DND-41 (cell line): ENCODE results near the gene HLA-DOA.

Source experiments
- ATAC-seq: fragments of 200-7000 bp; cut with Tn5 transposase; 3 replicates; pipeline ENCODE4 v1.9.1; 2021; ENCODE audit warnings: low read depth; ENCODE audit not compliant: insufficient read depth
- DNase-seq: peaks from one replicate; pipeline ENCODE4 v3.0.0-alpha.2; 2020
- H2AFZ ChIP-seq: 2 replicates; pipeline ENCODE4 v1.6.0; 2012; ENCODE audit warnings: low read depth, low read length
- H3K27ac ChIP-seq: 2 replicates; pipeline ENCODE4 v1.5.1; 2012; ENCODE audit warnings: low read length, inconsistent platforms
- H3K27me3 ChIP-seq: fragments of 200-600 bp; sonication (generic); 2 replicates; pipeline ENCODE4 v1.6.0; 2012; ENCODE audit warnings: low read length, mild to moderate bottlenecking, inconsistent platforms; ENCODE audit not compliant: insufficient read depth, poor library complexity
- H3K36me3 ChIP-seq: 2 replicates; pipeline ENCODE4 v1.5.1; 2012; ENCODE audit warnings: low read length, inconsistent platforms; ENCODE audit not compliant: insufficient read depth
- H3K4me1 ChIP-seq: 2 replicates; pipeline ENCODE4 v1.5.1; 2012; ENCODE audit warnings: mild to moderate bottlenecking, low read length; ENCODE audit not compliant: insufficient read depth
- H3K4me2 ChIP-seq: 2 replicates; pipeline ENCODE4 v1.6.0; 2012; ENCODE audit warnings: mild to moderate bottlenecking, moderate library complexity, low read length, inconsistent platforms; ENCODE audit not compliant: insufficient read depth
- H3K4me3 ChIP-seq, 2 experiments: fragments of 200-600 bp in 1 of 2; shearing (Covaris generic) in 1 of 2; 2 replicates each; pipeline ENCODE4 v1.5.1; 2012 to 2016; ENCODE audit warnings: inconsistent platforms in 2 of 2, low read length in 2 of 2, mild to moderate bottlenecking in 2 of 2, low read depth in 1 of 2, moderate library complexity in 1 of 2
- H3K79me2 ChIP-seq: 2 replicates; pipeline ENCODE4 v1.6.0; 2012; ENCODE audit warnings: low read length, inconsistent platforms; ENCODE audit not compliant: insufficient read depth
- H3K9ac ChIP-seq: 2 replicates; pipeline ENCODE4 v1.6.0; 2012; ENCODE audit warnings: low read depth, mild to moderate bottlenecking, inconsistent platforms, low read length, moderate library complexity
- H3K9me3 ChIP-seq: 2 replicates; pipeline ENCODE4 v1.5.1; 2012; ENCODE audit warnings: low read length, moderate library complexity, mild to moderate bottlenecking, inconsistent platforms; ENCODE audit not compliant: insufficient read depth, severe bottlenecking
- H4K20me1 ChIP-seq: 2 replicates; pipeline ENCODE4 v1.6.0; 2012; ENCODE audit warnings: low read length; ENCODE audit not compliant: insufficient read depth
- CTCF ChIP-seq: IDR thresholded peaks from 2 replicates; pipeline ENCODE4 v1.5.1; 2012; ENCODE audit warnings: borderline replicate concordance, low read length, moderate library complexity, mild to moderate bottlenecking; ENCODE audit not compliant: poor library complexity, severe bottlenecking; ENCODE audit errors: extremely low read depth
- EZH2 ChIP-seq: IDR thresholded peaks from 3 replicates; pipeline ENCODE4 v1.6.1; 2012; ENCODE audit warnings: borderline replicate concordance, low read depth, mild to moderate bottlenecking, moderate library complexity, low read length, inconsistent platforms; ENCODE audit not compliant: severe bottlenecking

HLA-DOA gene

GRCh38 chr6:32982084-32982701 lies 27.2 kb downstream of the HLA-DOA start:
- Histone ChIP-seq H2AFZ (no peak overlapping the region), H3K79me2 (peaks cover 21% of the 10 kb centered on the region), H3K4me3 (no peak overlapping the region), H3K4me1 (peaks cover 6% of the 10 kb centered on the region; the same call in 1 of the 2 replicates), H4K20me1 (peaks cover 42% of the 10 kb centered on the region), H3K36me3 (peaks cover 46% of the 10 kb centered on the region), H3K9ac (no peak overlapping the region), H3K27me3 (no peaks in the 10 kb centered on the region), H3K9me3 (no peaks in the 10 kb centered on the region), H3K4me2 (no peak overlapping the region), H3K27ac (no peak overlapping the region)
- TF ChIP-seq EZH2 (no peak), CTCF (no peak)
- DNase-seq: no peak
- ATAC-seq: no peak; the same call in 2 of the 3 replicates

GRCh38 chr6:32980488-32981038 lies 28.8 kb downstream of the HLA-DOA start:
- Histone ChIP-seq H3K4me1 (peaks cover 21% of the 10 kb centered on the region), H3K4me2 (no peak overlapping the region), H4K20me1 (peaks cover 59% of the 10 kb centered on the region), H2AFZ (no peak overlapping the region), H3K9ac (no peak overlapping the region), H3K36me3 (peaks cover 62% of the 10 kb centered on the region), H3K4me3 (no peak overlapping the region), H3K27ac (no peak overlapping the region), H3K79me2 (peaks cover 37% of the 10 kb centered on the region), H3K9me3 (no peaks in the 10 kb centered on the region), H3K27me3 (no peaks in the 10 kb centered on the region)
- TF ChIP-seq EZH2: no peak
- no peak for TF ChIP-seq CTCF
- ATAC-seq (no peak), DNase-seq (no peak)

- H3K9ac ChIP-seq: no peak overlapping the region
- TF ChIP-seq EZH2 (no peak), CTCF (no peak)
Measured at GRCh38 chr6:32979720-32980487, 29.5 kb downstream of the HLA-DOA start.

More at GRCh38 chr6:32979720-32980487, 29.5 kb downstream of the HLA-DOA start:
- H3K4me1 ChIP-seq: peaks cover 28% of the 10 kb centered on the region
- no peak overlapping the region for H3K4me2 ChIP-seq
- no peaks in the 10 kb centered on the region for H3K27me3 ChIP-seq
- H3K36me3 ChIP-seq: peaks cover 69% of the 10 kb centered on the region
- H2AFZ ChIP-seq: no peak overlapping the region
- DNase-seq (no peak), ATAC-seq (no peak)
- H3K9me3 ChIP-seq: no peaks in the 10 kb centered on the region
- no peak overlapping the region for H3K4me3 ChIP-seq
- H3K27ac ChIP-seq: no peak overlapping the region
- peaks cover 65% of the 10 kb centered on the region for H4K20me1 ChIP-seq
- H3K79me2 ChIP-seq: peaks cover 44% of the 10 kb centered on the region
